CD4-positive, alpha-beta T cell (primary cell): ENCODE results near the gene ANKHD1. TPM values are rescaled to one million over a fixed set of nuclear protein-coding genes. Genes with fewer than 3 reads are reported as not detected.

Source experiments
- ATAC-seq: fragments of 200-7000 bp; cut with Tn5 transposase; one replicate; pipeline ENCODE4 v1.10.0; 2022; ENCODE audit warnings: mild to moderate bottlenecking; ENCODE audit not compliant: poor library complexity
- CTCF ChIA-PET: fragments of 350-600 bp; sonication (Branson Sonifier 250); formaldehyde crosslinking; loops from one replicate; lab custom pipeline; 2021; ENCODE audit warnings: antibody characterized with exemption, inconsistent platforms; lab: Charles Lee
- POLR2A ChIA-PET: fragments of 350-600 bp; sonication (Branson Sonifier 250); formaldehyde crosslinking; loops from one replicate; lab custom pipeline; 2021; ENCODE audit warnings: antibody characterized with exemption, inconsistent platforms; lab: Charles Lee
- DNase-seq, 14 experiments: peaks; one replicate each; pipeline ENCODE4 v3.0.0-alpha.2; 2013 to 2020; ENCODE audit warnings: mixed read lengths in 2 of 14
- H3K27ac ChIP-seq, 2 donors: one replicate each; pipeline versions ENCODE4 v1.5.1 to v1.7.0; 2013; ENCODE audit warnings: low read length in 2 of 2, low read depth in 1 of 2, mild to moderate bottlenecking in 1 of 2
- H3K27me3 ChIP-seq, 2 experiments: 1 replicate in 1 of 2; 2 replicates in 1 of 2; pipeline versions ENCODE4 v1.6.1 to v1.7.0; 2013; ENCODE audit warnings: low read length in 2 of 2, control low read depth in 1 of 2, mild to moderate bottlenecking in 1 of 2, moderate library complexity in 1 of 2; ENCODE audit not compliant: insufficient read depth in 2 of 2, control insufficient read depth in 1 of 2
- H3K36me3 ChIP-seq: one replicate; pipeline ENCODE4 v1.6.1; 2013; ENCODE audit warnings: low read length, control low read depth; ENCODE audit not compliant: insufficient read depth
- H3K4me1 ChIP-seq: one replicate; pipeline ENCODE4 v1.6.1; 2013; ENCODE audit warnings: low read length, control low read depth; ENCODE audit not compliant: insufficient read depth
- H3K4me3 ChIP-seq: one replicate; pipeline ENCODE4 v1.5.1; 2013; ENCODE audit warnings: mild to moderate bottlenecking, low read length, moderate library complexity
- H3K9me3 ChIP-seq, 2 experiments: 1 replicate in 1 of 2; 2 replicates in 1 of 2; pipeline versions ENCODE4 v1.6.1 to v1.7.0; 2013; ENCODE audit warnings: low read length in 2 of 2, mild to moderate bottlenecking in 2 of 2, control low read depth in 1 of 2, moderate library complexity in 1 of 2; ENCODE audit not compliant: control insufficient read depth in 1 of 2, insufficient read depth in 1 of 2
- H3K27ac Mint-ChIP-seq: one replicate; pipeline ENCODE4 v1.8.0; 2020; ENCODE audit warnings: mixed read lengths
- H3K27me3 Mint-ChIP-seq: one replicate; pipeline ENCODE4 v1.8.0; 2021; ENCODE audit warnings: mixed read lengths
- H3K36me3 Mint-ChIP-seq: one replicate; pipeline ENCODE4 v1.8.0; 2021; ENCODE audit warnings: low read depth, mixed read lengths
- H3K4me1 Mint-ChIP-seq: one replicate; pipeline ENCODE4 v1.8.0; 2021; ENCODE audit warnings: low read depth, mixed read lengths
- H3K4me3 Mint-ChIP-seq: one replicate; pipeline ENCODE4 v1.8.0; 2020; ENCODE audit warnings: mild to moderate bottlenecking, mixed read lengths
- H3K9me3 Mint-ChIP-seq: one replicate; pipeline ENCODE4 v1.8.0; 2020; ENCODE audit warnings: mixed read lengths
- intact Hi-C, 2 experiments: fragments of 100-400 bp; cut with DNase I in 1 of 2; cut with micrococcal nuclease in 1 of 2; formaldehyde crosslinking; loops; one replicate each; pipeline versions ENCODE4 v1.15.1 to v1.9.0; 2023 to 2025; cut with DNase I, micrococcal nuclease
- total RNA-seq, 174 experiments: library from RNA in 2 of 174; stranded (reverse) in 2 of 174; gene quantifications; one replicate each; pipeline ENCODE4 v1.2.3 and lab custom pipeline; 2021 to 2026
- TF ChIP-seq, protein P1 (sequence below): fragments of 200-600 bp; IDR thresholded peaks from one replicate; pipeline ENCODE4 v1.8.0; 2022; ENCODE audit warnings: antibody characterized with exemption, mild to moderate bottlenecking

The ANKHD1 gene
- total RNA-seq, 2 experiments from 2014 or later: 202 to 212 TPM

DNA sequence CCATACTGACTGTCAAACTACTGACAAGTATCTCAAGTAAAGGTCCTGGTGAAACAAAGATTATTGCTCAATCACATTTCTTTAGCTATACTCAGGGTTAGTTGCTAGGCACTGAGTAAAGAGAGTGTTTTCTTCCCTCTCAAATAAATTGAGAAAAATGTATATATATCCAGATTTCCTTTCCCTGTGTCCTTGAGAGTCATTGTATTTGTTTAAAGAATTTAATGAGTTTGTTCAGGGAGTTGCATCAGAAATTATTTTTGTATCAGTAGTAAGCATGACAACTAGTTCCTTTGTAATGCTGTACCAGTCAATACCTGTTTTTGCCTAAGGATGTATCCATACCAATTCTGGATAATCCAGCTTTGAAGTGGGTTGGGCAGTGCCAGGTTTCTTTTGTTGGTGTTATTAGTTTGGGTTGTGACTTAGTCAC lies 3.2 kb upstream of the ANKHD1 start:
- no peak overlapping the region for H3K4me3 ChIP-seq
- no peak for ATAC-seq
- H3K36me3 Mint-ChIP-seq: peaks cover 5% of the 10 kb centered on the region
- no peaks in the 10 kb centered on the region for H3K27me3 ChIP-seq
- DNase-seq: no peak
- peaks cover 16% of the 10 kb centered on the region for H3K4me1 ChIP-seq
- ChIA-PET CTCF (no interaction called here), POLR2A (no interaction called here)
- H3K9me3 Mint-ChIP-seq: no peaks in the 10 kb centered on the region
- H3K4me3 Mint-ChIP-seq: peak overlapping the region; percentile 39
- no peaks in the 10 kb centered on the region for H3K9me3 ChIP-seq
- no peak overlapping the region for H3K27ac Mint-ChIP-seq
- H3K4me1 Mint-ChIP-seq: peaks cover 16% of the 10 kb centered on the region
- intact Hi-C loops: no loop called here
- no peaks in the 10 kb centered on the region for H3K36me3 ChIP-seq
- TF ChIP-seq, protein P1, sequence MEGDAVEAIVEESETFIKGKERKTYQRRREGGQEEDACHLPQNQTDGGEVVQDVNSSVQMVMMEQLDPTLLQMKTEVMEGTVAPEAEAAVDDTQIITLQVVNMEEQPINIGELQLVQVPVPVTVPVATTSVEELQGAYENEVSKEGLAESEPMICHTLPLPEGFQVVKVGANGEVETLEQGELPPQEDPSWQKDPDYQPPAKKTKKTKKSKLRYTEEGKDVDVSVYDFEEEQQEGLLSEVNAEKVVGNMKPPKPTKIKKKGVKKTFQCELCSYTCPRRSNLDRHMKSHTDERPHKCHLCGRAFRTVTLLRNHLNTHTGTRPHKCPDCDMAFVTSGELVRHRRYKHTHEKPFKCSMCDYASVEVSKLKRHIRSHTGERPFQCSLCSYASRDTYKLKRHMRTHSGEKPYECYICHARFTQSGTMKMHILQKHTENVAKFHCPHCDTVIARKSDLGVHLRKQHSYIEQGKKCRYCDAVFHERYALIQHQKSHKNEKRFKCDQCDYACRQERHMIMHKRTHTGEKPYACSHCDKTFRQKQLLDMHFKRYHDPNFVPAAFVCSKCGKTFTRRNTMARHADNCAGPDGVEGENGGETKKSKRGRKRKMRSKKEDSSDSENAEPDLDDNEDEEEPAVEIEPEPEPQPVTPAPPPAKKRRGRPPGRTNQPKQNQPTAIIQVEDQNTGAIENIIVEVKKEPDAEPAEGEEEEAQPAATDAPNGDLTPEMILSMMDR: no peak
- no peaks in the 10 kb centered on the region for H3K27me3 Mint-ChIP-seq
- H3K27ac ChIP-seq: no peak overlapping the region

DNA sequence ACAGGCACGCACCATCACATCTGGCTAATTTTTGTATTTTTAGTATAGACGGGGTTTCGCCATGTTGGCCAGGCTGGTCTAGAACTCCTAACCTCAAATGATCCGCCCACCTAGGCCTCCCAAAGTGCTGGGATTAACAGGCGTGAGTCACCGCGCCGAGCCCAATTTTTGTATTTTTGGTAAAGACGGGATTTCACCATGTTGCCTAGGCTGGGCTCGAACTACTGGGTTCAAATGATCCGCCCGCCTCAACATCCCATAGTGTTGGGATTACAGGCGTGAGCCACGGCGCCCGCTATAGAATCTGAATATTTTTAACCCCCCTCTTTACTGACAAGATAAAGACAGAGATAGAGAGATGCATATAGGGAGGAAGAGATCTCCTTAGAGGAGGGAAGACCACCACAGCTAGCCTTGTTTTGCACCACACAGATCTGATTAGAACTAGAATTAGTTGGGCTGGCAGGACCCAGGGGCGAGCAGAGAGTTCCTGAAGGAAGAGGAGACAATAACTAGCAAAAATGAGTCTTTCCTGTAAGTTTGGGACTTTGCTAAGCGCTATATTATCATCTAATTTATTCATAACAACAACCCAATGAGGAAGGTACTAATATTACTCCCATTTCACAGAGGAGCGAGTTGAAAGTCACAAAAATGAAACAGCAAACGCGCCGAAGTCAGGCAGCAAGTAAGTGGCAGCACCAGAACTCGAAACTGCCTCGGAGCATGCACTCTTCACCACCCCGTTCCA lies 1.5 kb upstream of the ANKHD1 start:
- TF ChIP-seq, protein P1: no peak
- ATAC-seq: no peak
- CTCF ChIA-PET: interaction anchor here (1.4 kb wide), 1 partner anchor 37 kb away, joined by 8 read pairs; no protein-coding TSS in a partner anchor
- peaks cover 19% of the 10 kb centered on the region for H3K36me3 Mint-ChIP-seq
- Histone ChIP-seq H3K4me1 (peaks cover 29% of the 10 kb centered on the region), H3K27ac (peak overlapping the region; percentile 84 to 96), H3K4me3 (peak overlapping the region; percentile 97), H3K9me3 (no peaks in the 10 kb centered on the region), H3K36me3 (peaks cover 4% of the 10 kb centered on the region), H3K27me3 (no peaks in the 10 kb centered on the region)
- H3K27ac Mint-ChIP-seq: no peak overlapping the region
- H3K27me3 Mint-ChIP-seq: no peaks in the 10 kb centered on the region
- intact Hi-C loops: loop anchor here (2.0 to 10.0 kb wide), 9 partner anchors 42 to 1825 kb away; partner anchors contain the start of genes EIF4EBP3 (in 2 of the 2), CYSTM1 (in 1 of the 2), HARS1 (in 1 of the 2) and HARS2 (in 1 of the 2)
- POLR2A ChIA-PET: interaction anchor here (1.1 to 4.5 kb wide), 21 partner anchors 14 to 920 kb away, joined by 3 to 57 read pairs (median 9); partner anchors contain the start of genes APBB3, CD14, EIF4EBP3 and HARS1
- H3K4me3 Mint-ChIP-seq: no peak overlapping the region
- no peaks in the 10 kb centered on the region for H3K9me3 Mint-ChIP-seq
- peaks cover 32% of the 10 kb centered on the region for H3K4me1 Mint-ChIP-seq
- peak in 2 of 14 experiments; percentile 14 to 54 for DNase-seq

DNA sequence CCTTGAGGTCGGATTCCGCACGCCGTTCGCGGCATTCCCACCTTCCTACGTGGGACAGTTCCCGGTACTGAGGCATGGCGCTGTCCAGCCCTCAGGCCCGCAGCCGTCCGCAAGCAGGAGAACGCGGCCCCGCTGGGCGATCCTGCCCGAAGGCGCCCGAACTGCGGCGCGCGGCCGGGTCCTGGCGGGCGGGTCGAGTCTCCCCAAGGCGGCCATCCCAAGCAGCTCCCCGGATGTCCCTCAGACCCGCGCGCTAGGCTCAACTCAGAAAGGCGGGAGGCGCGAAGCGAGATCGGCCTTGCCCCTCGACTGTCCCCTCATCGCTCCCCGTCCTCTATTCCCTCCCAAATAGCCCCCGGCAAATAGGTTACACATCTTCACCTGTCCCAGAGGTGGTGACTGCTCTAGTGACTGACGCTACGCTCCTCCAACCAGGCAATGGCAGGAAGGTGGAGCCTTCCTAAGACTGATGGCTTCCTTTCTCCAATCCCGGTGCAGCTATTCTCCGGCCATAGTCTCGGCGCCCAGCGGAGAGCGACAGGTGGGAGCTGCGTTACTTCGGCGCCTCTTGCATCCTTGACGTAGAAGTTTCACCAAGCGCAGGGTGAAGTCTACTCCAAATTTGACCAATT lies 787 bp upstream of the ANKHD1 start:
- CTCF ChIA-PET: interaction anchor here (0.7 to 1.6 kb wide), 4 partner anchors 28 to 294 kb away, joined by 3 to 8 read pairs (median 4); no protein-coding TSS in a partner anchor

More for the DNA sequence above, 787 bp upstream of the ANKHD1 start:
- ATAC-seq: peak; percentile 66
- Histone ChIP-seq H3K36me3 (peaks cover 4% of the 10 kb centered on the region), H3K27me3 (no peaks in the 10 kb centered on the region), H3K4me1 (peaks cover 31% of the 10 kb centered on the region), H3K4me3 (peak overlapping the region; percentile 97), H3K27ac (peak overlapping the region; percentile 84 to 96), H3K9me3 (no peaks in the 10 kb centered on the region)
- DNase-seq: peak; percentile 71 to 95 (median 80)
- Mint-ChIP-seq H3K4me1 (peaks cover 35% of the 10 kb centered on the region), H3K36me3 (peaks cover 22% of the 10 kb centered on the region), H3K9me3 (no peaks in the 10 kb centered on the region), H3K4me3 (no peak overlapping the region), H3K27me3 (no peaks in the 10 kb centered on the region), H3K27ac (no peak overlapping the region)
- POLR2A ChIA-PET: interaction anchor here (0.6 to 4.5 kb wide), 47 partner anchors 13 to 1857 kb away, joined by 3 to 57 read pairs (median 5); partner anchors contain the start of genes APBB3, CD14, CYSTM1 and DELE1
- TF ChIP-seq, protein P1: no peak
- intact Hi-C loops: loop anchor here (1.0 to 10.0 kb wide), 10 partner anchors 41 to 1826 kb away; partner anchors contain the start of genes CYSTM1 (in 2 of the 2), EIF4EBP3 (in 2 of the 2), HARS1 (in 1 of the 2) and HARS2 (in 1 of the 2)
